Activated CD8-positive, alpha-beta memory T cell treated with anti-CD3 and anti-CD28 coated beads for 24 hours (primary cell): Measurements from ENCODE around the gene SPTBN2.
"Not testable (repeated sequence)": the region's sequence is repeated elsewhere in the genome, so short reads cannot be mapped to it uniquely, and the experiment has no call there.

ENCODE experiments used
- DNase-seq: peaks from one replicate; pipeline ENCODE4 v3.0.0-alpha.2; 2020

SPTBN2 gene

DNA sequence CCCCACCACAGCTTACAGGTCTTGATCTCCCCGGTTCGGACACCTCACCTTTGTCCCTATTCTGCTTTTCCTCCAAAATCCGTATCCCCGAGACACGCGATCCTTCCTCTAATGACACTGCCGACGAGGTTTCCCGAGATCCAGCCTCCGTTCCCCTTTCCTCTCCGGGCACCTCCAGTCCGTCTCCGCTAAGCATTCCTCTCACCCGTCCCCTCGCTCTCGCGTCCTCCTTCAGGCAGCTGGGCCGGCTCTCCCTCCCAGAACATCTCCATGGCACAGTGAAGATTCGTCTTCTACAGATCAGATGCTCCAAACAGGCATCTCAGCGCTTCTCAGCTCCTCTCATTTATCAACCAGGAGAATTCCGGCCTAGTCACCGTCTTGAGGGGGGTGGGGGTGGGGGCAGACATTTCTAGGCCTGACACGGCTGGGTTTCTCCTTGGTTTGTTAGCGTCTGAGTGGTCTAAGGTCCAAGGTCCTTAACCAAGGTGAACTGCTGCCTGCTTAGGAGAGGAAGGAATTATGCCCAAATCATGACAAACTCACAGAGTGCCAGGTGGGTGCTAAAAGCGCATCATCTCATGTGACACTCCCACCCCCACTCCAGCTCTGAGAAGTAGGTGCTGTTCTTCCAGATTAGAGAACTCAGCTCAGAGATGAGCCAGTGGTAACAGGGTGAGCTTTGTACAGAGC is at the start of gene SPTBN2:
Gene SPTBN2 (minus strand): TSS at position 524 of the 693 bp plus-strand sequence. CDS start 7,976 bp downstream, outside the sequence.
- no peak for DNase-seq

DNA sequence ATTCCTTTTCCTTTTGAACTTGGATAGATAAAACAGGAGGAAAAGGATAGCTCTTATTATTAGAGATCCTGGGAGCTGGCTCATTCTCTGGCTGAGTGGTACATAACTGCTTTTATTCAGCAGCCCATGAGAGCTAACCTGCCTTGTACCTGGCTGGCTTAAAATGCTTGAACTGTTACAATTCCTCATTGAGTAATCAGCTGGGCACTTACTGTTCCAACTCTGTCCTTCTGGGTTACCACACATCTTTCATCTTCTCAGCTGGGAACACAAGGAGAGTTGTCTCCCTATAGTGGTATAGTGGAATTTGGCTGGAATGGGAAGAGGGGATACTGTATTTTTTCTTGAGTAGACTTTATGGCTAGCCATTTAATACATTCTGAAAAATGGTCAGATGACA is 39.8 kb upstream of the SPTBN2 start:
- no peak for DNase-seq

DNA sequence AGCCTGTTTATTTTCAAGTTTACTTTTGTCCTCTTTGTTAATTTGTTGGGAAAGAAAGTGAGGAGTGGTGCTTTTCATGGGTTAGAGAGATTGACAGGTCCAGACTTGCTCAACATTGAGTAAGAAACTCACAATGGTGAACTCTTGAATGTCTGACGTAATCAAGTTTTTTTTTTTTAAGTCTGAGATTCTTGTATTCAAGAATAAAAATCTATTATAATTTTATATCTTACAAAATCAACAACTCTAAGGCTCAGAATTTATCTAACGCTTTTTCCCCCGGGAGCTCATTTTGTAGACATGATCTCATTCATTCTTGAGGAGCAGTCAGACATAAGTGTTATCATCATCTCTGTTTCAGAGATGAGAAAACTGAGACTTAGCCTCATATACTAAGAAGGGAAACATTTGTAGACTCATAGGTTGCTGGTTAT is 39.1 kb upstream of the SPTBN2 start:
- DNase-seq = no peak

DNA sequence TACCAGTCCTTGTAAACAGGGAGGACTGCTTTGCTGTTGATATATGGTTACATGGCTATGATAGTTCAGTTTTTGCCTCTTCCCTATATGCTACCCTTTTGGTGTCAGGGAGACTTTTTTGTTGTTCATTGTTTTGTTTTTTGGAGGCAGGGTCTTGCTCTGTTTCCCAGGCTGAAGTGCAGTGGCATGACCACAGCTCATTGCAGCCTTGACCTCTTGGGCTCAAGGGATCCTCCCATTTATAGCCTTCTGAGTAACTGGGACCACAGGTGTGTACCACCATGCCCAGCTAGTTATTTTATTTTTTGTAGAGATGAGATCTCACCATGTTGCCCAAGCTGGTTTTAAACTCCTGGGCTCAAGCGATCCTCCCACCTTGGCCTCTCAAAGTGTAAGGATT is 38.6 kb upstream of the SPTBN2 start:
- no peak for DNase-seq

DNA sequence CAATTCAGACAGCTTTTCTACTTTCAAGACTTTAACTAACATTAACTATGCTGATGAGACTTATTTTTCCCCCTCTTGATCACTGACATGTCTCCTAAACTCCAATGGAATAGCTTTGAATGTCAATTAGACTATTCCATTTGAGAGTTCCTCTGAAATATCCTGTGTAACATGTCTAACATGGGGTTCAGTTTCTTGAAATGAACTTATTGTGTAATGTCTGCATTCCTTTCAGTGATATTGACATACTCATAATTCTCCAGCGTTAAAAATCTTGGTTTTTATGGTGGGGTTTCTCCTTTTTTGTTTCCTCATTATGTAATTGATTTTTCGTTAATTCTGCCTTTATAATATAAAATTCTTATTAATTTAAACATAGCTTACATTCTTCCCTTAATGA is 37.7 kb upstream of the SPTBN2 start:
- no peak for DNase-seq

DNA sequence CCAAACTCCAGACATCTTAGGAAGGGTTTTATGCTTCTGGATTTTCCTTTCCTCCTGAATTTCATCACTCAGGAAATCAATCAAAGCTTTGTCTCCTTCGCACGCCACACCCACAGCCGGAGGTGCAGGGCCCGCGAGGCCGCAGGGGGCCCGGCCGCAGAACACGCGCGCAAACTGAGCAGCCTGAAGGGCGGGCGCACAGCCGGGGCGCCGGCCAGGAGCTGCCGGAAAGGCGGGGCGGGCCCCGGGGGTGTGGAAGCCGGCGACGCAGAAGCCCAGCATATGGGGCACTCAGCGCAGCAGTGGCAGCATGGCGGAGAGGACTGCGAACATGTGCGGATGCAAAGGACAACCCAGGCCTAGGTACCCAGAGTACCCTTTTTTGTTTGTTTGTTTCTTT is 33.1 kb upstream of the SPTBN2 start:
- no peak for DNase-seq

DNA sequence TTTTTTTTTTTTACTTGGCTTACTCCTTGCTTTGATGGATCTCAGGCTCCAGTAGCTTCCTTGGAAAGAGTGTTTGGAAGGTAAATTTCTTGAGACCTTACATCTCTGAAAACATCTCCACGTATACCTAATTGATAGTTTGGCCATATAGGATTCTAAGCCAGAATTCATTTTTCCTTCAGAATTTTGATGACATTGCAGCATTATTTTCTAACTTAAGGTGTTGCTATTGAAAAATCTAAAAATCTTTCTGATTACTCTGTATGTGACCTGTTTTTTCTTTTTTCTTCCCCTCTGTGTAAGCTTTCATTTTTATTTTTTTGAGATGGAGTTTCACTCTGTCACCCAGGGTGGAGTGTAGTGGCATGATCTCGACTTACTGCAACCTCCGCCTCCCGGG is 23.1 kb upstream of the SPTBN2 start:
- DNase-seq = no peak

DNA sequence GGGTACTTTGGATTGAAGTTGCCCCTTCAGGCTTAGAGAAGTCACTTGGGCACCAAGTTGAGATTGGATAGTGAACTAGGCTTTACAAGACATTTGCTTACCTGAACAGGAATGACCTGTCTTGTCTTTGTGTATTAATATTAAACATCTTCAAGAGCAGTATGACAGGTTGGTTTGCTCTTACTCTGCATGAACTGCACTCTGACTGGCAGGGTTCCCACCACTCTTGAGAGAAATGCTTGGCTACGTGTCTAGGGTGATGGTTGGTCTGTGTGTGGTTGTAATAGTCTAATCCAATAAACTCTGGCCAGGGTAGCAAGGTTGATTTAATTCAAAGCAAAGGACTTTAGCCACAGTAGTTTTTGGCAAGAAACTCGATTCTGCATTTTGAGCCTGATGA is 20.1 kb upstream of the SPTBN2 start:
- no peak for DNase-seq

DNA sequence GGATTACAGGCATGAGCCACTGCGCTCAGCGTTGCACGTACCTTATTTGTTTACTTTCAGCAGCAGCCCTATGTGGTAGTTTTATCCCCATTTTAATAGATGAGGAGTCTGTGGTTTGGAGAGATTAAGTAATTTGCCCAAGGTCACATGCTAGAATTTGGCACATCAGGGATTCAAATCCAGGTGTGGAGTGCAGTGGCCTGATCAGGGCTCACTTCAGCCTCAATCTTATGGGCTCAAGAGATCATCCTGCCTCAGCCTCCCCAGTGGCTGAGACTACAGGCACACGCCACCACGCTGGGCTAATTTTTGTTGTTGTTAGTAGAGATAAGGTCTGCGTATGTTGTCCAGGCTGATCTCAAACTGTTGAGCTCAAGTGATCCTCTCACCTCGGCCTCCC is 18.5 kb upstream of the SPTBN2 start:
- no peak for DNase-seq

DNA sequence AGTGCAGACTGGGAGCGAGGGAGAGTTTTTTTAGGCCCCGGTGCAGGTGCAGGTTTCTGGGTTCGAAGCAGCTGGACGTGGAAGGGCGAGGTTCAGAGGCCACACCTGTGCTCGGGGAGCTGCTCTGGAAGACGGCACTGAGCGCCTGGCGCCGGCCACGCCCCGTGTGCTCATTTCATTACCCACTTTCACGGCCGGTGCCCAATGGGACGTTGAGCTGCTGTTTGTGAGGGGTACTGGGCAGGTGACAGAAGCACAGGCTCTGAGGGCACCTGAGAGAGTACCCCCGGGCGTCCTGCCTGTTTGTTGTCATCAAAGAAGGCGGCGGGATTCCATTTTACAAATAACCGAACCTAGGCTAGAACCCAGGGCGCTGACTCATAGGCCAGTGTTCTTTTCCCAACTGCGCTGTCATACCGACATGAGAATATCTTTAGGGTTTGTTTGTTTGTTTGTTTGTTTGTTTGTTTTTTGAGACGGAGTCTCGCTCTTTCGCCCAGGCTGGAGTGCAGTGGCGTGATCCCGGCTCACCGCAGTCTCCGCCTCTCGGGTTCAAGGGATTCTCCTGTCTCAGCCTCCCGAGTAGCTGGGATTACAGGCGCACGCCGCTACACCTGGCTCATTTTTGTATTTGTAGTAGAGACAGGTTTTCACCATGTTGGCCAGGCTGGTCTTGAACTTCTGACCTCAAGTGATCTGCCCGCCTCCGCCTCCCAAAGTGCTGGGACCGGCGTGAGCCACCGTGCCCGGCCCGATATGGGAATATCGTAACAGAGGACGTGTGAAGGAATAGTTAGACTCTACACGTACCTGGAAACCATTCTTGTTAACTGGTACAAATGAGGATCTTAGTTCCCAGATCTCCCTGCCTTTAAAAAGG is 16.6 kb upstream of the SPTBN2 start:
- DNase-seq = peak; percentile 77

DNA sequence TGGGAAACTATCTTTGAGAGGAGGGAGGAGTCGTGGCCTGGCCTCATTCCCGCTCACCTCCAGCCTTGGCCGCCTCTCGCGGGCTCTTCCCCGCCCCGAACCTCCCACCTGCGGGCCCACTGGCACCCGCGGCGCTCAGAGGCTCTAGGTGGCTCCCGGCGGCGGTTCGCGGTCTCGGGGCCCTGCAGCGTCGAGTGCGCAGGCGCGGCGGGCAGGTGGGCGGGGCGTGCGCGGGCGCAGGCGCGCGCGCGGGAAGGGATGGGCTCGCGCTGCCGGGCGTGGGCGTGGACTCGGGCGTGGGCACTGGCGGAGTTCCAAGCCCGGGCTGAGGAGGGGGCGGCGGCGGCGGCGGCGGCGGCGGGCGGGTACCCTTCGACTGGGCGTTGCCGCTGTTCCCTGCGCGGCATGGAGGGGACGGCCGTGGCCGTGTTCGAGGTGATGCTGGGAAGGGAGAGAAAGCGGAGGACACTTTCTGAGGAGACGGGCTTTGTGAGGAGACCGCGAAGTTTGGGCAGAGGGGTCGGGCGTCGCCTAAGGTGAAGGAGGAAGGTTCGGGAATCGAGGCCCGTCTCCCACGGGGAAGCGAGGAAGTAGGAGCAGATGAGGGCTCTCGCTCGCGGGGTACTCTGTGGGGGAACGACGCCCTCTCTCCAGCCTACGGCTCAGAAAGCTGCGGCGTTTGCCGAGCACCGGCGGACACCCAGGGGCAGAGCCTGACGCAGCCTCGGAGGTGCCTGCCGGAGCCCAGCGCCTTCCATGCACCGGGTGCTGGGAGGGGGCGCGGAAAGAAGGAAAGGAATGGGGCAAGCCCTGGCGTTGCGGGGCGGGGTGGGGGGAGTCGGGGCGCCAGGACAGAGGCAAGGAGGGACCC is 15.7 kb upstream of the SPTBN2 start:
- DNase-seq = peak; percentile 94

DNA sequence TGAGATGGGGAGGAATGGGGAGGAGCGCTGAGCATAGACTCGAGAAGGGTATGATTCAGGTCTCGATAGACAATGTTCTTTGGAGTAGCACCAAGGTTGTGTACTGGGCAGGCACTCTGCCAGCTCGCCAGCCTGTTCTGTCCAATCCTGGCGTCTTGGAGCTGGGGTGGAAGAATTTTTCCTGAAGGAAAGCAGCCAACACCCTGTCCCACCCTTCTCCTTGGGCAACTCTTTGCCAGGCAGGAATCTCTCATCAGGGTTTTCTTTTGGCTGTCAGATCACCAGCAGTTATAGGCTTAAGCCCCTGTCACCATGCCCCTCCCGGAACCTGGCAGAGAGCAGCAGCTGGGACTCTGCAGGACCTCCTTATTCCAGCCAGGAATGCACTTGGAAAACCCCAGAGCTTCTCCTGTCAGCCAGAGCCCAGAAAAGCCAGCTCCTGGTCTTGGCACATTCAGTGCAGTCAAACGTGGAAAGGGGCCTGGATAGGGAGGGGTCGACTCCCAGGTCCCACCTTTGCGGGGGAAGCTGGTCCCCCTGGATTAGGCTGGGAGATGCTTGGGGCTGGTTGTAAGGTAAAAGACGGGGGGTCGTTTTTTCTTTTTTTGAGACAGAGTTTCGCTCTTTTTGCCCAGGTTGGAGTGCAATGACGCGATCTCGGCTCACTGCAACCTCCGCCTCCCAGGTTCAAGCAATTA is 14.4 kb upstream of the SPTBN2 start:
- DNase-seq = no peak

DNA sequence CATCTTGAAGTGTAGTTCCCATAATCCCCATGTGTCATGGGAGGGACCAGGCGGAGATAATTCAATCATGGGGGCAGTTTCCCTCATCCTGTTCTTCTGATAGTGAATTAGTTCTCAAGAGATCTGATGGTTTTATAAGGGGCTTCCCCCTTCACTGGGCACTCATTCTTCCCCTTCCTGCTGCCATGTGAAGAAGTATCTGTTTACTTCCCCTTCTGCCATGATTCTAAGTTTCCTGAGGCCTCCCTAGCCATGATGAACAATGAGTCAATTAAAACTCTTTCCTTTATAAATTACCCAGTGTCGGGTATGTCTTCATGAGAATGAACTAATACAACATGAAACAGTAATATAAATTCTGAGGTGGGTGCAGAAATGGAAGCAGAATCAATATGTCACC is 12.1 kb upstream of the SPTBN2 start:
- no peak for DNase-seq

DNA sequence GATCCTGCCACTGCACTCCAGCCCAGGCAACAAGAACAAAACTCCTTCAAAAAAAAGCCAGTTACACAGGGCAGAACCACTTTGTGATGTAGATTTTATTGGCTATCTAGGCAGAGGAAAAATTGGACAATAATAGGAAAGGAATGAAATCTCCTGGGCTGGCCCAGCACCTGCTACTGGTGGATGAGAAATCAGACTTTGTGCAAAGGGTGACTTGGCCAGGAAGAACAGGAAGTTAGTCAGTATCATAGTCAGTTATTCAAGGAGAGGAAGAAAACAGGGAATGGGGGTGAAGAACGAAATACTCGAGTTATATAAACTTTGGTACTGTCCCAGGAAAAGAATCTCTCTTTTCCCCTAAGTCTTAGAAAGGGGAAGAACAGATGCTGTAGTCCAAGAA is 11.0 kb upstream of the SPTBN2 start:
- no peak for DNase-seq

DNA sequence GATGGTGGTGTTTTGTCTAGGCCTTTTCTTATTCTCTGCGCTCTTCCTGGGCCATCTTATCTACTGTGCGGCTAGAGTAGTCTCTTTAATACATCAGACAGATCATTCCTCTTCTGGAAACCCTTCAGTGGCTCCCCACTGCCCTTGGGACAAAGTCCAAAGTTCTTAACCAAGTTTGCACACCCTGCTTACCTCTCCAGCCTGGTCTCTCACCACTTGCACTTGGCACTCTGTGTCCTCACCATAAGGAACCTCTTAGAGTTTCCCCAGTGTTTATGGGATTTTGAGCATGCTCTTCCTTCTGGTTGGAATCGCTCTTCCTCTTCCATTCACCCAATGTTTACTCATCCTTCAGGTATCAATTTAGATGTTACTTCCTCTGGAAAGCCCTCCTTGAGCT is 5.2 kb upstream of the SPTBN2 start:
- DNase-seq = no peak

DNA sequence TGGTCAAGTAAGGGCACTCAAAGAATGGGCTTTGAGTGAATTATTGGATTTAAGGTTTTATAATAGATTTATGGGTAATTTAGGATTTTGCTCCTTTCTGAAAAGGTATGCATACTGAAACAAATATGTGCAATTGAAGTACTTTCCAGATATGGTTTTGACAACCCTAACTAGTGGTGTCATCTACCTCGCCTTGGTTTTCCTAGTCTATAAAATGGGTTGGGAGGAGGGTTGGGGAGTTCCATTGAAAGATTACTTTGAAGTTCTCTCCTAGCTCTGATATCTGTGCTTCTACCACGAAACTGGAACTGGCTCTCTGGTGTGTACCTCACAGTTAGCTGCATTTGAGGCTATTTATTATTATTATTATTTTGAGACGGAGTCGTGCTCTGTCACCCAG is 431 bp upstream of the SPTBN2 start:
- no peak for DNase-seq

DNA sequence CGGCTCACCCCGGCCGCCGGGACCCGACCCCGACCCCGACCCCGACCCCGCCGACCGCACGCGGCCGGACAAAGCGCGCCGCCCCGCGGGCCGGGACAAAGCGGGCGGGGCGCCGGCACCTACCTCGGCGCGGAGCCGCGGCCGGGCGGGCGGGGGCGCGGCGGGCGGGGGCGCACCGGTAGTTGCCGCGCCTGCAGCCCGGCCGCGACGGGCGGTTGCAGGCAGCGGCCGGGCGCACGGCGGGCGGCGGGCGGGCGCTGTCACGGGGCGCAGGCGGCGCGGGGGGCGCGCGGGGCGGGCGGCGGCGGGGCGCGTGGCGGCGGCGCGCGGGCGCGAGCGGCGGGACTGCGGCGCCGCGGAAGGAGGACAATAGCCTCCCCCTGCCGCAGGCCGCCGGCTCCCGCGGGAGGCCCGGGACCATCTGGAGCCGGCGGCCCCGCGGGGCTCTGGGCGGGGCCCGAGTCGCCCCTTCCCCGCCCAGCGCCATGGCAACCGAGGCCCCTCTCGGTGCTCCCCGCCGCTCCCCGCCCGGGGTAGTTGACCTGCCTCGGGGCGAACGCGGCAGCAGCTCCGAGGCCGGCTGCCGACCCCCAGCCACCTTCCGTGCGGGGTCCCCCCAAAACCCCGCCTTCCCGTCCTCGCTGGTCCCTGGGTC is 851 bp downstream of the SPTBN2 start:
- DNase-seq = no peak

DNA sequence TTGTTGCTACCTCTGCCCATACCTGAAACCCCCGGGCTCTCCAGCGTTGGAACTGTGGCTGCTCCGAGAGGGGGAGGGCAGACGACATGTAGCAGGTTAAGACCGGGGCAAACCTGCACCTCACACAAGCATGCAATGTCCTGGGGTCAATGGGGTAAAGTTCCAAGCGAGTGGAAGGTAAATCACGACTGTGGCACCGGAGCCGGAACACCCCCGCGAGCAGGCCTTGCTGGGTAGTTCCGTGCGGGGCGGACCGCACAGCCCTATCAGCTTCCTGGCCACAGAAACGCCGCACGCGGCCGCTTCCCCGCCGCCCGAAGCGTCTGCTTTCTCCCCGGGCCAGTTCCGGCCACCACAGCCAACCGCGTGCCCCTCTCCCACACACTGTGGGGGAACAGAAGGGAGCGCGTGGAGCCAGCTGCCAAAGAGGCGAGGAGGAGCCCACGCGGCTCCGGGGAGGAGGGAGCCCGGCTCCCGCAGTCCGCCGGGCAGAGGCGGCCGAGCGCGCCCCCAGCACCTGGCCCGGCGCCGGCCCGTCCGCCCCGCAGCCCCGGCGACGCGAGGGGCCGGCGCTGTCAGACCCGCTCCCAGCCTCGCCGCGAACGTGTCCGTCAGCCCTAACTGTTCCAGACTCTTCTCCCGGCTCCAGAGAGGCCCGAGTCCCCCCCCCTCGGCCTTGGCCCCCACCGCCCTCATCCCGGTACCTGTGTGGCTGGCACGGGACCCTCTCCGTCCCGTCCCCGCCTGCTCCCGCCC is 1.6 kb downstream of the SPTBN2 start:
- peak; percentile 72 for DNase-seq

DNA sequence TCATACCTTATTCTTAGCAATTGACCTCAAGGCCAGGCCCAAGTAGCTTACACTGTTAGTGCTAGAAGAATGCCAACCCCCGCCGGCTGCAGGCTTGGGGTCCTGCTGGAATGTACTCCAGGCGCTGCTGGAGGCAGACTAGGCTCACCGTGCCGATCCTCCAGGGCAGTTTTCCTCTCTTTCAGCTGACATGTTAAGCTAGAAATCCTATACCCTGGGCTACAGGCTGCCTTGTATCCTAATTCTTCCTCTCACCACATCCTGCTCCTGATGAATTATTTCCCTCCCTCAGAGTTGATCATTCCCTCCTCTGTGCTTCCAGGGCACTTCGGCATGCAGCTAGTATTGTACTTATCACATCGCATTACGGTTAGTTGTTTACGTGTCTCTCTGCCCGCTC is 3.4 kb downstream of the SPTBN2 start:
- no peak for DNase-seq

DNA sequence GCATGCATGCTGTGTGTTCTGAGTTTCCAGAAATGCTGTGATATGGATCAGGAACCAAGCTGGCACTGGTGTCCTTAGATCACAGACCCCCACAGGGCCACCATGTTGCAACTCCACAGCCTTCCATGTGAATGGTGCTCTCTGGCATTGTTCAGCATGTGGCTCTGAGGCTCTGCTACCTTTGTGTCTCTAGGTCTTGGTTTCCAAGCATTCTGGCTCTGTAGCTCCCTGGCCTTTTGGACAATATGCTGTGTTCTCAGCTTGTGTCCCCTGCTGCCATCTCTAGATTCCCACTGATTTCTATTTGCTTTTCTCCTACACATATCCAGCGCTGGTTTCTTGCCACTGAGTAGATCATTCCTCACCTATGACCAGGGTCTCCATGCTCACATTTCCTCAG is 3.9 kb downstream of the SPTBN2 start:
- no peak for DNase-seq

DNA sequence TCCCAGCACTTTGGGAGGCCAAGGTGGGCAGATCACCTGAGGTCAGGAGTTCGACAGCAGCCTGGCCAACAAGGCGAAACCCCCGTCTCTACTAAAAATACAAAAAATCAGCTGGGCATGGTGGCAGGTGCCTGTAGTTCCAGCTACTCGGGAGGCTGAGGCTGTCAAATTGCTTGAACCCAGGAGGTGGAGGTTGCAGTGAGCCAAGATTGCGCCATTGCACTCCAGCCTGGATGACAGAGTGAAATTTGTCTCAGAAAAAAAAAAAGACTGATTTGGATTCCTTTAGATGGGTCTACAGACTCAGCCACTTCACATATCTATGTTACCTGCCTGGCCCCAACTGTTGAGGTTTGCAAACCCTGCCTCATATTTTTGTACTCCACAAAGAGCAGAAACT is 4.8 kb downstream of the SPTBN2 start:
- not testable (repeated sequence) for DNase-seq
